K562 (cell line): ENCODE measurements around the gene CALM1. TPM values are rescaled to one million over a fixed set of nuclear protein-coding genes. Genes with fewer than 3 reads are reported as not detected.

Experiments
- ATAC-seq: fragments of 200-7000 bp; cut with Tn5 transposase; 3 replicates; pipeline ENCODE4 v1.9.1; 2020; ENCODE audit warnings: moderate library complexity
- BruUV-seq: library from RNA; stranded (reverse); fragments of 400-500 nt; replicated peaks from 2 replicates; lab custom pipeline; 2021; lab: Mats Ljungman, UMichigan
- CTCF ChIA-PET: fragments of 300-600 bp; formaldehyde crosslinking; extraction: SDS; loops from one replicate; lab custom pipeline; 2021; ENCODE audit warnings: low intra/inter-chr PET ratio; lab: Yijun Ruan, JAX
- POLR2A ChIA-PET: fragments of 300-600, 350-650 bp; sonication (Branson Sonifier 250); formaldehyde crosslinking; extraction: SDS; loops from one replicate; lab custom pipeline; 2021; ENCODE audit warnings: antibody characterized with exemption, inconsistent platforms; lab: Yijun Ruan, JAX
- DNase-seq, 4 experiments: peaks; one replicate each; pipeline versions ENCODE4 v3.0.0 to v3.0.0-alpha.2; 2011 to 2018; ENCODE audit warnings: low spot score in 3 of 4, mixed read lengths in 3 of 4; ENCODE audit errors: extremely low read depth in 1 of 4
- FAIRE-seq: peaks from 2 replicates; lab custom pipeline; 2011; peaks lifted over from hg19 to GRCh38; lab: Jason Lieb, UNC
- H2AFZ ChIP-seq: 2 replicates; pipeline ENCODE4 v1.6.0; 2011; ENCODE audit warnings: low read depth, low read length, control low read depth, inconsistent platforms
- H3K27ac ChIP-seq: fragments of 200-600 bp; 3 replicates; pipeline ENCODE4 v1.8.0; 2011; ENCODE audit warnings: low read depth, mild to moderate bottlenecking, control low read depth, inconsistent platforms, low read length, moderate library complexity, mixed read lengths; ENCODE audit errors: extremely low read depth
- H3K27me3 ChIP-seq, 2 experiments: fragments of 300-600 bp in 1 of 2; 2 replicates in 1 of 2; 3 replicates in 1 of 2; pipeline versions ENCODE4 v1.6.0 to v1.8.0; 2011; ENCODE audit warnings: inconsistent platforms in 2 of 2, low read length in 2 of 2, mild to moderate bottlenecking in 1 of 2, mixed read lengths in 1 of 2, moderate library complexity in 1 of 2; ENCODE audit not compliant: control insufficient read depth in 2 of 2, insufficient read depth in 2 of 2
- H3K36me3 ChIP-seq: fragments of 300-600 bp; 3 replicates; pipeline ENCODE4 v1.8.0; 2011; ENCODE audit warnings: mild to moderate bottlenecking, low read length, inconsistent platforms; ENCODE audit not compliant: control insufficient read depth, insufficient read depth
- H3K4me1 ChIP-seq, 2 experiments: fragments of 200-600 bp in 1 of 2; replicated peaks in 1 of 2; 2 replicates in 1 of 2; 3 replicates in 1 of 2; pipeline versions ENCODE4 v1.5.1 to v1.8.0; 2011; ENCODE audit warnings: inconsistent platforms in 2 of 2, low read length in 2 of 2, mild to moderate bottlenecking in 1 of 2, mixed read lengths in 1 of 2, moderate library complexity in 1 of 2; ENCODE audit not compliant: control insufficient read depth in 2 of 2, insufficient read depth in 2 of 2
- H3K4me2 ChIP-seq: 2 replicates; pipeline ENCODE4 v1.6.1; 2011; ENCODE audit warnings: low read length, control low read depth, inconsistent platforms, mixed read lengths; ENCODE audit not compliant: insufficient read depth
- H3K4me3 ChIP-seq: fragments of 200-600 bp; sonication (generic), shearing (Covaris generic); 2 replicates; pipeline ENCODE4 v1.5.1; 2016; ENCODE audit warnings: control low read depth, inconsistent platforms
- H3K79me2 ChIP-seq: fragments of 200-600 bp; 3 replicates; pipeline ENCODE4 v1.8.0; 2011; ENCODE audit warnings: low read length, inconsistent platforms; ENCODE audit not compliant: control insufficient read depth, insufficient read depth
- H3K9ac ChIP-seq, 2 experiments: 2 replicates each; pipeline versions ENCODE4 v1.6.0 to v1.6.1; 2011; ENCODE audit warnings: low read depth in 2 of 2, low read length in 2 of 2, control low read depth in 1 of 2, inconsistent platforms in 1 of 2, mild to moderate bottlenecking in 1 of 2, mixed read lengths in 1 of 2; ENCODE audit not compliant: insufficient read depth in 1 of 2
- H3K9me1 ChIP-seq: one replicate; pipeline ENCODE4 v1.6.0; 2011; ENCODE audit warnings: inconsistent platforms, mild to moderate bottlenecking, low read length, moderate library complexity; ENCODE audit not compliant: control insufficient read depth, insufficient read depth
- H3K9me3 ChIP-seq: replicated peaks from 2 replicates; pipeline ENCODE4 v1.5.1; 2011; ENCODE audit warnings: low read depth, low read length, inconsistent platforms; ENCODE audit not compliant: control insufficient read depth, insufficient read depth
- H4K20me1 ChIP-seq: replicated peaks from 2 replicates; pipeline ENCODE4 v1.6.1; 2011; ENCODE audit warnings: low read length, inconsistent platforms, mixed read lengths; ENCODE audit not compliant: control insufficient read depth, insufficient read depth
- FOSL1 ChIP-seq: fragments of 200-800 bp; sonication (Bioruptor generic); conservative IDR thresholded peaks from 2 replicates; pipeline ENCODE4 v1.6.1; 2016; ENCODE audit warnings: missing genetic modification characterization, missing compliant biosample characterization
- KDM1A ChIP-seq, 2 experiments: fragments of 450-650 bp; IDR thresholded peaks; 2 replicates each; pipeline ENCODE4 v1.6.1; 2016; ENCODE audit warnings: mild to moderate bottlenecking in 2 of 2
- MEIS2 ChIP-seq: fragments of 450-650 bp; IDR thresholded peaks from 2 replicates; pipeline ENCODE4 v1.6.1; 2014; ENCODE audit warnings: mild to moderate bottlenecking; ENCODE audit not compliant: partially characterized antibody
- PHF8 ChIP-seq: fragments of 200-600 bp; sonication (generic); IDR thresholded peaks from 2 replicates; pipeline ENCODE4 v1.6.1; 2012; ENCODE audit warnings: mixed run types, mild to moderate bottlenecking, inconsistent platforms, low read length, moderate library complexity, borderline replicate concordance
- SNIP1 ChIP-seq: fragments of 450-650 bp; IDR thresholded peaks from 2 replicates; pipeline ENCODE4 v1.7.1; 2017; ENCODE audit warnings: low read depth, mild to moderate bottlenecking
- TAF7 ChIP-seq: fragments of 450-650 bp; IDR thresholded peaks from 2 replicates; pipeline ENCODE4 v1.6.1; 2016; ENCODE audit warnings: missing genetic modification characterization, missing compliant biosample characterization
- ZC3H4 ChIP-seq: sonication (generic); formaldehyde crosslinking; IDR thresholded peaks from 2 replicates; pipeline ENCODE4 v1.9.0; 2021; ENCODE audit warnings: missing genetic modification reagents, borderline replicate concordance
- ZNF589 ChIP-seq: fragments of 200-800 bp; sonication (Bioruptor generic); IDR thresholded peaks from 2 replicates; pipeline ENCODE4 v1.6.1; 2016; ENCODE audit warnings: low read depth, missing genetic modification characterization, missing compliant biosample characterization
- ZNF766 ChIP-seq: fragments of 200-800 bp; sonication (Bioruptor generic); conservative IDR thresholded peaks from 2 replicates; pipeline ENCODE4 v1.6.1; 2016; ENCODE audit warnings: missing genetic modification characterization, missing compliant biosample characterization
- WGBS: fragments of 100-300 bp; shearing (Covaris generic); methylation state at CpG from one replicate; pipeline ENCODE4 v1.1.6; 2016; ENCODE audit warnings: low coverage, mixed read lengths; ENCODE audit not compliant: insufficient coverage; ENCODE audit errors: missing lambda C conversion rate; 5-methylcytosine and 5-hydroxymethylcytosine counted together
- in situ Hi-C: fragments of 300-500 bp; cut with MboI; formaldehyde crosslinking; loops from 4 replicates; pipeline ENCODE4 v1.15.0; 2018; ENCODE audit warnings: inconsistent platforms, mixed read lengths
- intact Hi-C: fragments of 100-400 bp; cut with micrococcal nuclease; formaldehyde crosslinking; loops from 2 replicates; pipeline ENCODE4 v1.14.2; 2022
- polyA plus RNA-seq, 8 experiments: library from polyadenylated mRNA; depleted of rRNA in 4 of 8; stranded (reverse) in 5 of 8; unstranded in 3 of 8; fragments of >200 nt; fragmentation: Nextera tagmentation in 2 of 8; fragmentation: Illumina TruSeq in 1 of 8; extraction: Ambion mirVana in 2 of 8; extraction: Trizol in 1 of 8; gene quantifications; 2 replicates each; pipeline versions ENCODE4 v1.2.1 to v1.2.3, GENCODE V29; 2011 to 2014; ENCODE audit warnings: inconsistent platforms in 1 of 8, missing spikeins in 1 of 8
- total RNA-seq, 7 experiments: library from RNA; depleted of rRNA in 6 of 7; stranded (reverse); fragments of >200 nt in 6 of 7; fragmentation: Illumina TruSeq in 2 of 7; extraction: Trizol in 2 of 7; gene quantifications; 2 replicates each; pipeline versions ENCODE4 v1.2.1 to v1.2.3, GENCODE V29; 2011 to 2021; ENCODE audit warnings: low replicate concordance in 1 of 7
- TF ChIP-seq, protein P1 (sequence below), 2 experiments: IDR thresholded peaks in 1 of 2; conservative IDR thresholded peaks in 1 of 2; 2 replicates each; pipeline ENCODE4 v1.6.1; 2016; ENCODE audit warnings: low read depth in 2 of 2, mild to moderate bottlenecking in 1 of 2, missing compliant biosample characterization in 1 of 2, missing genetic modification characterization in 1 of 2, moderate library complexity in 1 of 2
- TF ChIP-seq, protein P2 (sequence below): fragments of 250-450 bp; sonication (Bioruptor Pico); IDR thresholded peaks from 2 replicates; pipeline ENCODE4 v1.4.0; 2020; ENCODE audit warnings: mild to moderate bottlenecking, moderate library complexity
- TF ChIP-seq, protein P3 (sequence below): fragments of 450-650 bp; IDR thresholded peaks from 2 replicates; pipeline ENCODE4 v1.6.1; 2016

CALM1 gene
- total and polyA plus RNA-seq, 9 of the 15 experiments (the other 6 are each of a cell fraction or from before 2014, with no cell fraction given): 48.0 to 269 (median 158) TPM

DNA sequence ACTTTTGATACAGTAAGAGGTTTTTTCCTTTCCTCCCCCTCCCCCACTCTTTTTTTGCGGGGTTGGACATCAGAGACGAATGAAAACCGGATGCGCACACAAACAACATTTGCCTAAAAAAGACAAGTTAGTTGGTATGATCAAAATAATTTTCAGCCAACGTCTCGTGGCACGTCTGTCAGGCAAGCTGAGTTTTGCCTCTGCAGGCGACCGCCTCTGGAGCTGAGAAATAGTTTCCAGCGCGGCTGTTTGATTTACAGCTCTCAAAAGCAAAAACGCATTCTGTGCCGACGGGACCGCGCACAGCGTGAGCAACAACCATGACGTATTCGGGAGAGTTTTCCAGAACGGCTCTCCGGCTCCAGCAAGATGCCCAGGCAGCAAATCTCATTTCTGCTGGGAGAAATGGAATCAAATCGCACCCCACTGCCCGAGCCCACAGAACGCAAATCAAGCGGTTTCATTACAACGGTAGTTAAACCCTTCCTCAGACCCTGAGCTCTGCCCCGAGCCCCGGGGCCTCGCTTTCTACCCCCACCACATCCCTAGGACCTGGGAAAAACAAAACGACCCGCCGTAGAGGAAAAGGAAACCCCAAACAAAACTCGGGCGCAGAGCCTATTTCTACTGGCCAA is 14.2 kb upstream of the CALM1 start:
- DNase-seq (peak in 2 of 4 experiments; percentile 9 to 61), FAIRE-seq (peak; percentile 71), ATAC-seq (peak; percentile 25)
- Histone ChIP-seq H3K9ac (peak overlapping the region; percentile 93 to 98), H3K9me3 (no peaks in the 10 kb centered on the region), H2AFZ (peak overlapping the region; percentile 95), H3K4me3 (peak overlapping the region; percentile 59), H3K4me2 (peak overlapping the region; percentile 87), H3K27me3 (no peaks in the 10 kb centered on the region), H3K4me1 (peaks cover 28 to 34% of the 10 kb centered on the region in 2 experiments), H3K27ac (peak overlapping the region; percentile 97), H3K9me1 (no peaks in the 10 kb centered on the region), H3K36me3 (no peaks in the 10 kb centered on the region), H4K20me1 (no peaks in the 10 kb centered on the region), H3K79me2 (no peaks in the 10 kb centered on the region)
- in situ Hi-C loops: no loop called here
- 4% methylated on average over 30 of the region's 34 CpGs for WGBS
- intact Hi-C loops: loop anchor here (1.0 to 5.0 kb wide), 2 partner anchors 51 to 425 kb away; partner anchors contain the start of gene NRDE2
- BruUV-seq: TSS peak; percentile 87
- ChIA-PET POLR2A (interaction anchor here (0.7 to 3.2 kb wide), 6 partner anchors 14 to 820 kb away, joined by 3 to 29 read pairs (median 4); partner anchors contain the start of gene CALM1), CTCF (no interaction called here)
- TF ChIP-seq, protein P1, sequence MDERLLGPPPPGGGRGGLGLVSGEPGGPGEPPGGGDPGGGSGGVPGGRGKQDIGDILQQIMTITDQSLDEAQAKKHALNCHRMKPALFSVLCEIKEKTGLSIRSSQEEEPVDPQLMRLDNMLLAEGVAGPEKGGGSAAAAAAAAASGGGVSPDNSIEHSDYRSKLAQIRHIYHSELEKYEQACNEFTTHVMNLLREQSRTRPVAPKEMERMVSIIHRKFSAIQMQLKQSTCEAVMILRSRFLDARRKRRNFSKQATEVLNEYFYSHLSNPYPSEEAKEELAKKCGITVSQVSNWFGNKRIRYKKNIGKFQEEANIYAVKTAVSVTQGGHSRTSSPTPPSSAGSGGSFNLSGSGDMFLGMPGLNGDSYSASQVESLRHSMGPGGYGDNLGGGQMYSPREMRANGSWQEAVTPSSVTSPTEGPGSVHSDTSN (CRISPR knock-in tag; IDR thresholded peaks at IDR 0.05; ENCODE audit: low read depth): no peak
- TF ChIP-seq, protein P1 (tag; conservative IDR thresholded peaks at IDR 0.05; ENCODE audit: low read depth): peak; percentile 76
- TF ChIP-seq ZC3H4 (CRISPR knock-in tag) (0 out of 2 replicates have a peak, but pooled peaks have one; percentile 38), ZNF589 (CRISPR knock-in tag) (0 out of 2 replicates have a peak, but pooled peaks have one; percentile 14), FOSL1 (tag) (peak; percentile 59; the same call in 1 of the 2 replicates), PHF8 (peak; percentile 79), KDM1A (IDR thresholded peaks at IDR 0.05) (peak in 1 of 2 experiments; percentile 19; a peak in 1 of 4 replicates), TAF7 (tag) (peak; percentile 55), ZNF766 (0 out of 2 replicates have a peak, but pooled peaks have one; percentile 10), SNIP1 (no peak), MEIS2 (peak; percentile 76)
- TF ChIP-seq, protein P2, sequence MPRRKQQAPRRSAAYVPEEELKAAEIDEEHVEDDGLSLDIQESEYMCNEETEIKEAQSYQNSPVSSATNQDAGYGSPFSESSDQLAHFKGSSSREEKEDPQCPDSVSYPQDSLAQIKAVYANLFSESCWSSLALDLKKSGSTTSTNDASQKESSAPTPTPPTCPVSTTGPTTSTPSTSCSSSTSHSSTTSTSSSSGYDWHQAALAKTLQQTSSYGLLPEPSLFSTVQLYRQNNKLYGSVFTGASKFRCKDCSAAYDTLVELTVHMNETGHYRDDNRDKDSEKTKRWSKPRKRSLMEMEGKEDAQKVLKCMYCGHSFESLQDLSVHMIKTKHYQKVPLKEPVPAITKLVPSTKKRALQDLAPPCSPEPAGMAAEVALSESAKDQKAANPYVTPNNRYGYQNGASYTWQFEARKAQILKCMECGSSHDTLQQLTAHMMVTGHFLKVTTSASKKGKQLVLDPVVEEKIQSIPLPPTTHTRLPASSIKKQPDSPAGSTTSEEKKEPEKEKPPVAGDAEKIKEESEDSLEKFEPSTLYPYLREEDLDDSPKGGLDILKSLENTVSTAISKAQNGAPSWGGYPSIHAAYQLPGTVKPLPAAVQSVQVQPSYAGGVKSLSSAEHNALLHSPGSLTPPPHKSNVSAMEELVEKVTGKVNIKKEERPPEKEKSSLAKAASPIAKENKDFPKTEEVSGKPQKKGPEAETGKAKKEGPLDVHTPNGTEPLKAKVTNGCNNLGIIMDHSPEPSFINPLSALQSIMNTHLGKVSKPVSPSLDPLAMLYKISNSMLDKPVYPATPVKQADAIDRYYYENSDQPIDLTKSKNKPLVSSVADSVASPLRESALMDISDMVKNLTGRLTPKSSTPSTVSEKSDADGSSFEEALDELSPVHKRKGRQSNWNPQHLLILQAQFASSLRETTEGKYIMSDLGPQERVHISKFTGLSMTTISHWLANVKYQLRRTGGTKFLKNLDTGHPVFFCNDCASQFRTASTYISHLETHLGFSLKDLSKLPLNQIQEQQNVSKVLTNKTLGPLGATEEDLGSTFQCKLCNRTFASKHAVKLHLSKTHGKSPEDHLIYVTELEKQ (CRISPR knock-in tag): peak; percentile 46; the same call in 1 of the 2 replicates
- TF ChIP-seq, protein P3, sequence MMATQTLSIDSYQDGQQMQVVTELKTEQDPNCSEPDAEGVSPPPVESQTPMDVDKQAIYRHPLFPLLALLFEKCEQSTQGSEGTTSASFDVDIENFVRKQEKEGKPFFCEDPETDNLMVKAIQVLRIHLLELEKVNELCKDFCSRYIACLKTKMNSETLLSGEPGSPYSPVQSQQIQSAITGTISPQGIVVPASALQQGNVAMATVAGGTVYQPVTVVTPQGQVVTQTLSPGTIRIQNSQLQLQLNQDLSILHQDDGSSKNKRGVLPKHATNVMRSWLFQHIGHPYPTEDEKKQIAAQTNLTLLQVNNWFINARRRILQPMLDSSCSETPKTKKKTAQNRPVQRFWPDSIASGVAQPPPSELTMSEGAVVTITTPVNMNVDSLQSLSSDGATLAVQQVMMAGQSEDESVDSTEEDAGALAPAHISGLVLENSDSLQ: peak; percentile 57
